Gastrocnemius medialis (tissue), 4 donors: Measurements from ENCODE around the gene SH2D2A. TPM values are rescaled to one million over a fixed set of nuclear protein-coding genes. Genes with fewer than 3 reads are reported as not detected.

Experiments used
- ATAC-seq, 2 donors: fragments of 150-250 bp; one replicate each; pipeline ENCODE4 v1.9.1; 2016
- DNase-seq, 2 donors: peaks; one replicate each; pipeline ENCODE4 v3.0.0-alpha.2; 2019
- H3K27ac ChIP-seq, 4 donors: fragments of 200-600 bp; sonication (generic); 1 replicate in 1 of 4; 2 replicates in 3 of 4; pipeline ENCODE4 v1.5.1; 2016 to 2018; ENCODE audit warnings: mild to moderate bottlenecking in 2 of 4, moderate library complexity in 1 of 4
- H3K27me3 ChIP-seq, 3 donors: fragments of 200-600 bp; sonication (generic) in 2 of 3; 1 replicate in 1 of 3; 2 replicates in 2 of 3; pipeline versions ENCODE4 v1.5.1 to v1.6.0; 2016 to 2019; ENCODE audit warnings: mild to moderate bottlenecking in 1 of 3, moderate library complexity in 1 of 3
- H3K36me3 ChIP-seq, 2 donors: fragments of 200-600 bp; sonication (generic) in 1 of 2; one replicate each; pipeline ENCODE4 v1.5.1; 2017 to 2018
- H3K4me1 ChIP-seq, 2 donors: fragments of 200-600 bp; sonication (generic) in 1 of 2; one replicate each; pipeline ENCODE4 v1.5.1; 2016 to 2017; ENCODE audit warnings: mild to moderate bottlenecking in 2 of 2
- H3K4me3 ChIP-seq, 4 donors: fragments of 200-600 bp; sonication (generic) in 3 of 4; 1 replicate in 1 of 4; 2 replicates in 3 of 4; pipeline ENCODE4 v1.5.1; 2016 to 2019; ENCODE audit warnings: mild to moderate bottlenecking in 2 of 4
- H3K9me3 ChIP-seq, 3 donors: fragments of 200-600 bp; sonication (generic) in 2 of 3; 1 replicate in 1 of 3; 2 replicates in 2 of 3; pipeline ENCODE4 v1.5.1; 2016 to 2019
- POLR2A ChIP-seq, 2 donors: fragments of 450-650 bp; IDR thresholded peaks; one replicate each; pipeline ENCODE4 v1.6.1; 2017; ENCODE audit warnings: antibody characterized with exemption in 2 of 2, mild to moderate bottlenecking in 2 of 2, moderate library complexity in 2 of 2
- in situ Hi-C, 4 donors: fragments of 200-750 bp; cut with MboI; loops; one replicate each; pipeline versions ENCODE4 v1.15.0 to v1.8.0; 2017; ENCODE audit warnings: low sequenced_read_pairs in 4 of 4
- intact Hi-C: fragments of 100-400 bp; cut with DNase I; formaldehyde crosslinking; loops from one replicate; pipeline ENCODE4 v1.15.1; 2023; ENCODE audit warnings: low total_unique reads
- total RNA-seq, 4 donors: library from RNA; depleted of rRNA; stranded (reverse); fragments of >200 nt; gene quantifications; one replicate each; pipeline versions ENCODE4 v1.1.0 to v1.2.3, GENCODE V29; 2016
- TF ChIP-seq, protein P1 (sequence below), 5 experiments: fragments of 450-650 bp in 3 of 5; fragments of 200-600 bp in 2 of 5; sonication (generic) in 2 of 5; IDR thresholded peaks in 4 of 5; conservative IDR thresholded peaks in 1 of 5; 1 replicate in 4 of 5; 2 replicates in 1 of 5; pipeline ENCODE4 v1.5.1; 2016 to 2019; ENCODE audit warnings: antibody characterized with exemption in 5 of 5, mild to moderate bottlenecking in 3 of 5, moderate library complexity in 3 of 5

The SH2D2A gene
- total RNA-seq, 4 donors from 2014 or later, result 0.82 to 1.1 TPM; not detected in 2

DNA sequence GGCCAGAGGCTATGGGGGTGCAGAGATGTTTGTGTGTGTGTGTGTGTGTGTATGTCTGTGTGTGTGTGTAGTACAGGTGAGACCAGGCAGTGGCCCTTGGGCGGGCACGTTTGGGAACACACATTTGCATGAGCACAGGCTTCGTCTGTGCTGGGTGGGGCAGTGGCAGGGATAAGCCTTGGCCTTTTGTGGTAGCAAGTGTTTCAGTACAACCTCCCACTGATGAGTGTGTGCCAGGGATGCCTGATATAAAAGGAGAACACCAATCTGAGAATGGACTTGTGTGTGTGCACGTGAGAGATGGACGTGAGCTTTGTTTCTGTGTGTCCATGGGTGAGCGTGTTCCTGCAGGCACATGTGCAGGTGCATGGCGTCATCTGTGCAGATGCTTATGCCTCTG, 47.0 kb upstream of the SH2D2A start:
- Histone ChIP-seq H3K36me3 (no peaks in the 10 kb centered on the region), H3K4me1 (peaks cover 10 to 19% of the 10 kb centered on the region in 2 donors), H3K9me3 (no peaks in the 10 kb centered on the region), H3K27ac (no peak overlapping the region), H3K27me3 (peaks cover 39 to 44% (median 44%) of the 10 kb centered on the region in 3 donors), H3K4me3 (no peak overlapping the region)
- no peak for DNase-seq
- in situ Hi-C loops (loop anchor here in 2 of 4 donors (25.0 kb wide), 2 partner anchors 151 to 176 kb away; partner anchors contain the start of genes CRABP2 (in 1 of the 2) and NES (in 1 of the 2)), intact Hi-C loops (no loop called here)
- TF ChIP-seq, protein P1, sequence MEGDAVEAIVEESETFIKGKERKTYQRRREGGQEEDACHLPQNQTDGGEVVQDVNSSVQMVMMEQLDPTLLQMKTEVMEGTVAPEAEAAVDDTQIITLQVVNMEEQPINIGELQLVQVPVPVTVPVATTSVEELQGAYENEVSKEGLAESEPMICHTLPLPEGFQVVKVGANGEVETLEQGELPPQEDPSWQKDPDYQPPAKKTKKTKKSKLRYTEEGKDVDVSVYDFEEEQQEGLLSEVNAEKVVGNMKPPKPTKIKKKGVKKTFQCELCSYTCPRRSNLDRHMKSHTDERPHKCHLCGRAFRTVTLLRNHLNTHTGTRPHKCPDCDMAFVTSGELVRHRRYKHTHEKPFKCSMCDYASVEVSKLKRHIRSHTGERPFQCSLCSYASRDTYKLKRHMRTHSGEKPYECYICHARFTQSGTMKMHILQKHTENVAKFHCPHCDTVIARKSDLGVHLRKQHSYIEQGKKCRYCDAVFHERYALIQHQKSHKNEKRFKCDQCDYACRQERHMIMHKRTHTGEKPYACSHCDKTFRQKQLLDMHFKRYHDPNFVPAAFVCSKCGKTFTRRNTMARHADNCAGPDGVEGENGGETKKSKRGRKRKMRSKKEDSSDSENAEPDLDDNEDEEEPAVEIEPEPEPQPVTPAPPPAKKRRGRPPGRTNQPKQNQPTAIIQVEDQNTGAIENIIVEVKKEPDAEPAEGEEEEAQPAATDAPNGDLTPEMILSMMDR (IDR thresholded peaks at IDR 0.05 in 4 of 5, conservative IDR thresholded peaks at IDR 0.05 in 1 of 5), result no peak
- no peak for TF ChIP-seq POLR2A (IDR thresholded peaks at IDR 0.05)
- no peak for ATAC-seq

DNA sequence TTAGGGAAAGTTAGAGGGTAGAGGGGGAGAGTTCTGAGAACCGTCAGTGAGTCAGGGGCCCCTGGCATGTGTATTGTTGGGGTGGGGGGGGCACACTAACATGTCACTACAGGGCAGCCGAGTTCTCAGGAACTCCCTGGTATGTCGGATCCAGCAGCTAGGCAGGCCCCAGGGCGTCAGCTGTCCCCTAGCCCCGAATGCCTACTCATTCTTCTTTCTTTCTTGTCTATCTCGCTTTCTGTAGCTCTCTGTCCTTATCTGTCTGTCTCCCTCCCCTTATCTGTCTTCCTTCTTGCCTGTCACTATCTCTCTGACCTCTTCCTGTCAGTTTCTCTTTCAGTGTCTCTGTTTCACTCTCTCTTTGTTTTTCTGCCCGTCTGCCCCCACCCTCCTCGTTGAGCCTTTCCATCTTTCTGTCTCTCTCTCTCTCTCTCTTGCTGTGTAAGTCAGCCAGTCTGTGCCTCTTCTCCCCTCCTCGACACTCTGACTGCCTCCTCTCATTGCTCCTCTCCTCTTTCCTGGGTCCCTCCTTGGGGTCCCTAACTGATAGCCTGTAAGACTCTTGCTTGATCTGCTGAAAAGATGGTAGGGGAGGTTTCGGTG, 46.5 kb upstream of the SH2D2A start:
- intact Hi-C loops (no loop called here), in situ Hi-C loops (loop anchor here in 2 of 4 donors (25.0 kb wide), 2 partner anchors 151 to 176 kb away; partner anchors contain the start of genes CRABP2 (in 1 of the 2) and NES (in 1 of the 2))
- no peak for DNase-seq
- no peak for ATAC-seq
- H3K4me3 ChIP-seq, result no peak overlapping the region
- peaks cover 45 to 50% (median 50%) of the 10 kb centered on the region in 3 donors for H3K27me3 ChIP-seq
- H3K4me1 ChIP-seq, result peaks cover 10 to 22% of the 10 kb centered on the region in 2 donors
- TF ChIP-seq, protein P1 (IDR thresholded peaks at IDR 0.05 in 4 of 5, conservative IDR thresholded peaks at IDR 0.05 in 1 of 5), result no peak
- no peak for TF ChIP-seq POLR2A (IDR thresholded peaks at IDR 0.05)
- H3K9me3 ChIP-seq, result no peaks in the 10 kb centered on the region
- no peaks in the 10 kb centered on the region for H3K36me3 ChIP-seq
- no peak overlapping the region for H3K27ac ChIP-seq

DNA sequence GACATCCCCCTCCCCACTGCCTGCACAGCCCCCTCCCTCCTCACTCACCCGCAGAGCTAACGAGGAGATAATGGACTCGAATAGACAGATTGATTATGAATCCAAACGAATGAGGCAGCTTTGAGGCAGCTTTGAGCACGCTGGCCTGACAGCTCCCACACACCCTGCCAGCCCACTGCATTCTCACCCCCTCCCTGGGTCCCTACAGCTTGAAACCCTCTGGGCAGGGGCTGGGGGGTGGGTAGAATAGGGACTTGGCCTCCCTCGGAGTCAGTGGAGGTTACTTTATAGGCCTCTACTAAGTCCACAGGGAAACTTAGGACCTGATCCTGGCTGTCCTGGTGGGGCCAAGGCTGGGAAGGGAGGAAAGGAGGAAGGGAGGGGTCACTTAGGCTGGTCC, 45.9 kb upstream of the SH2D2A start:
- intact Hi-C loops (no loop called here), in situ Hi-C loops (loop anchor here in 2 of 4 donors (25.0 kb wide), 2 partner anchors 150 to 175 kb away; partner anchors contain the start of genes CRABP2 (in 1 of the 2) and NES (in 1 of the 2))
- TF ChIP-seq, protein P1 (IDR thresholded peaks at IDR 0.05 in 4 of 5, conservative IDR thresholded peaks at IDR 0.05 in 1 of 5), result no peak
- peaks cover 10 to 22% of the 10 kb centered on the region in 2 donors for H3K4me1 ChIP-seq
- ATAC-seq, result no peak
- H3K9me3 ChIP-seq, result no peaks in the 10 kb centered on the region
- no peaks in the 10 kb centered on the region for H3K36me3 ChIP-seq
- peaks cover 49 to 55% (median 51%) of the 10 kb centered on the region in 3 donors for H3K27me3 ChIP-seq
- H3K27ac ChIP-seq, result no peak overlapping the region
- no peak for DNase-seq
- no peak overlapping the region for H3K4me3 ChIP-seq

DNA sequence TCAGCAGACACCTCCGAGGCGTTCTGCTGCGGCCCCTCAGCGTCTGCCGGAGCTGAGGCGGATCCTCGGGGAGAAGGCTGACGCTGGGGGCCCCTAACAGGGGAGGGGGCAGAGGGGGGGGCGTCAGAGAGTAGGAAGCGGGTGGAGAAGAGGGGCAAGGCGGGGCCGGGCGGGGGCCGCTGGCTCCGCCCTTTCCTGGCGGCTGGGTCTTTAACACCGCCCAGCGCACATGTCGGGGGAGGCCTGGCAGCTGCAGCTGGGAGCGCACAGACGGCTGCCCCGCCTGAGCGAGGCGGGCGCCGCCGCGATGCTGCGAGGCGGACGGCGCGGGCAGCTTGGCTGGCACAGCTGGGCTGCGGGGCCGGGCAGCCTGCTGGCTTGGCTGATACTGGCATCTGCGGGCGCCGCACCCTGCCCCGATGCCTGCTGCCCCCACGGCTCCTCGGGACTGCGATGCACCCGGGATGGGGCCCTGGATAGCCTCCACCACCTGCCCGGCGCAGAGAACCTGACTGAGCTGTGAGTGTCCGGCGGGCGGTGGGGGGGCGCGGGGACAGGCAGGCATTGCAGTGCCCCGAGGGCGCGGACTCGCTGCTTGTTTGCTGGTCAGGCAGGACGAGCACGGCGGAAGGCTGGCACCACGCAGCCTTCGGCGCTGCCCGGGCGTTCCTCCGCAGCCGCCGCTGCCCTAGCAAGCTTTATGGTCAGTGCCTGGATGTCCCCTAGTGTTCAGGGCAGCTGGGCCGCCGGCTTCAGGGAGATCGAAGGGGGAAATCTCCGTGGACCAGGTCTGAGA, 44.2 kb upstream of the SH2D2A start, which contains the start of gene NTRK1:
Gene NTRK1 (plus strand): TSS at position 238 of the 796 bp plus-strand sequence. CDS start 70 bp downstream, at position 308.
- Histone ChIP-seq H3K27me3 (peaks cover 49 to 55% (median 51%) of the 10 kb centered on the region in 3 donors), H3K4me3 (peak within 1 kb of the TSS; percentile 28 to 50 (median 45)), H3K36me3 (no peaks in the 10 kb centered on the region), H3K9me3 (no peaks in the 10 kb centered on the region), H3K27ac (no peak within 1 kb of the TSS), H3K4me1 (peaks cover 10 to 22% of the 10 kb centered on the region in 2 donors)
- in situ Hi-C loops, result loop anchor here in 2 of 4 donors (25.0 kb wide), 2 partner anchors 149 to 174 kb away; partner anchors contain the start of genes CRABP2 (in 1 of the 2) and NES (in 1 of the 2)
- ATAC-seq (no peak), DNase-seq (no peak)
- no peak for TF ChIP-seq POLR2A (IDR thresholded peaks at IDR 0.05)
- TF ChIP-seq, protein P1 (IDR thresholded peaks at IDR 0.05 in 4 of 5, conservative IDR thresholded peaks at IDR 0.05 in 1 of 5), result no peak
- intact Hi-C loops, result loop anchor here (1.0 to 2.0 kb wide), 2 partner anchors 22 to 50 kb away; no protein-coding TSS in a partner anchor
